Epithelial cell of esophagus (primary cell): Measurements from ENCODE around the gene PSMA2.
A peak's percentile ranks its signal among the peaks of the same experiment; 100 is the strongest.
"Not testable (repeated sequence)": the region's sequence is repeated elsewhere in the genome, so short reads cannot be mapped to it uniquely, and the experiment has no call there.

ENCODE experiments used
- DNase-seq: peaks from one replicate; pipeline ENCODE4 v3.0.0; 2010; ENCODE audit warnings: low read depth
- H3K4me3 ChIP-seq: 2 replicates; pipeline ENCODE4 v1.5.1; 2011; ENCODE audit warnings: mild to moderate bottlenecking, low read length, control low read depth
- CTCF ChIP-seq: IDR thresholded peaks from 2 replicates; pipeline ENCODE4 v1.5.1; 2011; ENCODE audit warnings: low read depth, mild to moderate bottlenecking, low read length, control low read depth, inconsistent platforms; ENCODE audit not compliant: insufficient read depth; ENCODE audit errors: missing control alignments

PSMA2 gene

GRCh38 chr7:42886129-42886528 lies 45.8 kb downstream of the PSMA2 start:
- peak; percentile 21 for DNase-seq
- no peak overlapping the region for H3K4me3 ChIP-seq
- TF ChIP-seq CTCF, result peak; percentile 19

DNA sequence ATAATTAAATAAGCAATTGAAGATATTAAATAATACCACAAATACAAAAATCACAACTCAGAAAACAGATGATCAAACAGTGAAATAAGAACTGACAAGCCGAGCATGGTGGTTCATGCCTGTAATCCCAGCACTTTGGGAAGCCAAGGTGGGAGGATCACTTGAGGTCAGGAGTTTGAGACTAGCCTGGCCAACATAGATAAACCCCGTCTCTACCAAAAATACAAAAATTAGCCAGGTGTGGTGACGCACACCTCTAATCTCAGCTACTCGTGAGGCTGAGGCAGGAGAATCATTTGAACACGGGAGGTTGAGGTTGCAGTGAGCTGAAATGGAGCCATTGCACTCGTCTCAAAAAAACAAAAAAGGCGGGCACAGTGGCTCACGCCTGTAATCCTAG lies 46.8 kb downstream of the PSMA2 start:
- H3K4me3 ChIP-seq, DNase-seq: not testable (repeated sequence)

DNA sequence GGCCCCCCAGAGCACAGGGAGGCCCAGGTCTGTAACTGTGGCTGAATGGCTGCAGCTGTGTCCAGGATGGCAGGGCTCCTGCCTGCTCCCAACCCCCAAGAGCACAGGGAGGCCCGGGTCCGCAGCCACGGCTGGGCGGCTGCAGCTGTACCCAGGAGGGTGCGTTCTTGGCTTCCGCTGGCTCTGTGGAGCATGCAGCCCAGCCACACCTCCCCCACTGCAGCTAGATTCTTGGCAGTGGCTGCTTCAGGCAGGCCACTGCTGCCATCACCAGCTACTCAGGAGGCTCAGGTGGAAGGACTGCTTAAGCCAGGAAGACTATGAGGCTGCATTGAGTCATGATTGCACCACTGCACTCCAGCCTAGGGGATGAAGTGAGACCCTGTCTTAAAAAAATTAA lies 48.0 kb downstream of the PSMA2 start:
- no peak for TF ChIP-seq CTCF
- H3K4me3 ChIP-seq, result no peak overlapping the region
- peak; percentile 95 for DNase-seq

GRCh38 chr7:42880392-42880791 lies 51.6 kb downstream of the PSMA2 start:
- no peak overlapping the region for H3K4me3 ChIP-seq
- no peak for DNase-seq
- no peak for TF ChIP-seq CTCF

DNA sequence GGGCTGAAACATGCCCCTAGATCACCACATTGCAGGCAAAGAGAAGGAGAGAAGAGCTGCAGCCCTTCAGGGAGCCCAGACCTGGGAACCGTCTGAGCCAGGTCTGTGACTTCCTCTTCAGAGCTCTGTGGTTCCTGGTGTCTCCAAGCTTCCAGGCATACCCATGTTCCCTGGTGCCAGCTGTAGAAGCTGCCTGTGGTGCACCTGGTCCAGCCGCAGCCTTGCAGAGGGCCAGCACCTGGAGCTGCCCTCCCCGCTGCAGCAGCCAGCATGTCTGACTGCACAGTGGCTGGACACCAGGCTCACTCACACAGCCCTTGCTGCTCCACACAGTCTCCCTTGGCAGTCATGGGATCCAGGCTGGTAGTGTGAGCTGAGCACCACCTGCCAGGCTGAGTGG lies 53.7 kb downstream of the PSMA2 start:
- no peak overlapping the region for H3K4me3 ChIP-seq
- no peak for DNase-seq
- no peak for TF ChIP-seq CTCF

DNA sequence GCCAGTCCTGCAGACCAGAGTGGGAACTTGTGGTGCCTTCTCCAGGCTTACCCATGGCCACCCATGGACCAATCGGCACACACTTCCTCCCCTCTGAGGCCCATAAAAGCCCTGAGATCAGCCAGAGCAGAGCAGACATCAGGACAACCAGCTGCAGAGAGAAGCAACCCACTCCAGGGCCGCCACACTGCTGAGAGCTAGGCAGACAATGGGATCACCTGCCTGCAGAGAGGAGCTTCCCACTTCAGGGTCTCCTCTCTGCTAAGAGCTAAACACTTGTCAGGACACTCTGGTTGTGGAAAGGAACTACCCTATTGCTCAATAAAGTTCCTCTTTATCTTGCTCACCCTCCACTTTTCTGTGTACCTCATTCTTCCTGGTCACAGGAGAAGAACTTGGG lies 54.1 kb downstream of the PSMA2 start:
- no peak overlapping the region for H3K4me3 ChIP-seq
- TF ChIP-seq CTCF, result no peak
- DNase-seq, result no peak

DNA sequence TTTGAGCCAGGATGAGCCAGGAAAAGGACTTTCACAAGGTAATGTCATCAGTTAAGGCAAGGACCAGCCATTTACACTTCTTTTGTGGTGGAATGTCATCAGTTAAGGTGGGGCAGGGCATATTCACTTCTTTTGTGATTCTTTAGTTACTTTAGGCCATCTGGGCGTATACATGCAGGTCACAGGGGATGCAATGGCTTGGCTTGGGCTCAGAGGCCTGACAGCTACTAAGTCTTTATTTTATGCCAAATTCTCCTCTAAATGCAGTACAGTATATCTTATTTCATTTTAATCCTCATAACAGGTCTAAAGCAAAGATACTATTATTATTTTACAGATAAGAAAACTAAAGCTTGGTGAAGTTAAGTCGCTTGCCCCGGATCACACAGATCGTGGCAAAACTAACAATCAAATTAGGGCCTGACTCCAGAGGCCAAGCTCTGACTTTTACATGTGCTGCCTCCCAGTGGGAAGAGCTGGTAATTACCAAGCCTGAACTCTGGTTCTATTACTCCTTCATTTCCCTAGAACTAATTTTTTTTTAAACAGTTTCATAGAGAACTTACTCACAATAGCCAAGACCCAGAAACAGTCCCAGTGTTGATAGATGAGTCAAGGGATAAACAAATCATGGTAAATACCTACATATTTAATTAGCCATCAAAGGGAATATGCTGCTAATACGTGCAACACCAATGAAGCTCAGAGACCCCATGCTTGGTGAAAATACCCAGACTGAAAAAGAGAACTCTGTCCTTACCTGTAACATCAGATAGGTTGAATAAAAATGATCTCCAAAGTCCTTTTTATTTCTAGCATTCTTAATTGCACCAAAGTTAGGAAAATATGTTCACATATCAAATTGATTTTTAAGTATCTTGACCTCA lies 55.5 kb downstream of the PSMA2 start:
- peak; percentile 84 for TF ChIP-seq CTCF

More for the DNA sequence above, 55.5 kb downstream of the PSMA2 start:
- no peak overlapping the region for H3K4me3 ChIP-seq
- DNase-seq, result peak; percentile 69
